WTC11 (cell line): ENCODE results near the gene NFILZ. TPM values are rescaled to one million over a fixed set of nuclear protein-coding genes. Genes with fewer than 3 reads are reported as not detected.

Source experiments
- ATAC-seq: fragments of 200-7000 bp; cut with Tn5 transposase; 2 replicates; pipeline ENCODE4 v1.10.0; 2021; ENCODE audit warnings: mild to moderate bottlenecking, moderate library complexity
- CTCF ChIA-PET: fragments of 300-600 bp; sonication (Branson Sonifier 250); formaldehyde crosslinking; loops from one replicate; lab custom pipeline; 2021; ENCODE audit warnings: antibody characterized with exemption; lab: Charles Lee
- POLR2A ChIA-PET: fragments of 350-600 bp; sonication (Branson Sonifier 250); formaldehyde crosslinking; loops from one replicate; lab custom pipeline; 2021; ENCODE audit warnings: antibody characterized with exemption; lab: Charles Lee
- DNase-seq: peaks from one replicate; pipeline ENCODE4 v3.0.0; 2021; ENCODE audit warnings: low spot score
- H3K27ac Mint-ChIP-seq: 2 replicates; pipeline ENCODE4 v1.8.0; 2021; ENCODE audit warnings: mixed read lengths
- H3K27me3 Mint-ChIP-seq: 2 replicates; pipeline ENCODE4 v1.8.0; 2021; ENCODE audit warnings: low read depth, mild to moderate bottlenecking, moderate library complexity, mixed read lengths
- H3K36me3 Mint-ChIP-seq: 2 replicates; pipeline ENCODE4 v1.8.0; 2021; ENCODE audit warnings: mixed read lengths
- H3K4me1 Mint-ChIP-seq: 2 replicates; pipeline ENCODE4 v1.8.0; 2022; ENCODE audit warnings: mixed read lengths
- H3K4me3 Mint-ChIP-seq: 2 replicates; pipeline ENCODE4 v1.8.0; 2021; ENCODE audit warnings: mild to moderate bottlenecking, moderate library complexity, mixed read lengths
- H3K9me3 Mint-ChIP-seq: 2 replicates; pipeline ENCODE4 v1.8.0; 2021; ENCODE audit warnings: mixed read lengths
- CTCF ChIP-seq: fragments of 200-600 bp; IDR thresholded peaks from 2 replicates; pipeline ENCODE4 v1.8.0; 2022; ENCODE audit warnings: antibody characterized with exemption
- E2F5 ChIP-seq: sonication (generic); formaldehyde crosslinking; IDR thresholded peaks from 2 replicates; pipeline ENCODE4 v1.8.1; 2022; ENCODE audit warnings: mild to moderate bottlenecking, moderate library complexity, missing genetic modification reagents
- EMX1 ChIP-seq: fragments of 250-450 bp; sonication (Bioruptor Pico); IDR thresholded peaks from 2 replicates; pipeline ENCODE4 v1.8.0; 2021; ENCODE audit warnings: mild to moderate bottlenecking
- ESRRA ChIP-seq: sonication (generic); formaldehyde crosslinking; IDR thresholded peaks from 2 replicates; pipeline ENCODE4 v1.8.1; 2022; ENCODE audit warnings: mild to moderate bottlenecking, missing genetic modification reagents, borderline replicate concordance
- FOXJ3 ChIP-seq: sonication (generic); formaldehyde crosslinking; IDR thresholded peaks from 2 replicates; pipeline ENCODE4 v1.9.0; 2021; ENCODE audit warnings: missing genetic modification reagents, mild to moderate bottlenecking, borderline replicate concordance
- FOXK1 ChIP-seq: sonication (generic); formaldehyde crosslinking; IDR thresholded peaks from 2 replicates; pipeline ENCODE4 v1.8.0; 2022; ENCODE audit warnings: mild to moderate bottlenecking, moderate library complexity, missing genetic modification reagents
- GABPB1 ChIP-seq: sonication (generic); formaldehyde crosslinking; IDR thresholded peaks from 2 replicates; pipeline ENCODE4 v1.8.1; 2023; ENCODE audit warnings: mild to moderate bottlenecking, missing genetic modification reagents
- GTF2I ChIP-seq: fragments of 250-450 bp; sonication (Bioruptor Pico); conservative IDR thresholded peaks from 2 replicates; pipeline ENCODE4 v1.4.0; 2021; ENCODE audit warnings: mild to moderate bottlenecking
- HMGA2 ChIP-seq: fragments of 250-450 bp; sonication (Bioruptor Pico); IDR thresholded peaks from 2 replicates; pipeline ENCODE4 v1.4.0; 2021; ENCODE audit warnings: mild to moderate bottlenecking, moderate library complexity
- IRF2 ChIP-seq: sonication (generic); formaldehyde crosslinking; IDR thresholded peaks from 2 replicates; pipeline ENCODE4 v1.8.0; 2022; ENCODE audit warnings: low read depth, missing genetic modification reagents, borderline replicate concordance
- PRDM15 ChIP-seq: sonication (generic); formaldehyde crosslinking; IDR thresholded peaks from 2 replicates; pipeline ENCODE4 v1.8.0; 2022; ENCODE audit warnings: missing genetic modification reagents
- USF1 ChIP-seq: sonication (generic); formaldehyde crosslinking; IDR thresholded peaks from 2 replicates; pipeline ENCODE4 v1.8.0; 2022; ENCODE audit warnings: mild to moderate bottlenecking, missing genetic modification reagents
- ZBTB21 ChIP-seq: sonication (generic); formaldehyde crosslinking; IDR thresholded peaks from 2 replicates; pipeline ENCODE4 v1.8.1; 2023; ENCODE audit warnings: mild to moderate bottlenecking, missing genetic modification reagents, borderline replicate concordance
- total RNA-seq: library from RNA; stranded (reverse); gene quantifications from 3 replicates; pipeline ENCODE4 v1.2.3, GENCODE V29; 2021
- TF ChIP-seq, protein P1 (sequence below): fragments of 250-450 bp; sonication (Bioruptor Pico); IDR thresholded peaks from 2 replicates; pipeline ENCODE4 v1.9.0; 2021; ENCODE audit warnings: mild to moderate bottlenecking, borderline replicate concordance
- TF ChIP-seq, protein P2 (sequence below): sonication (generic); formaldehyde crosslinking; IDR thresholded peaks from 2 replicates; pipeline ENCODE4 v1.8.1; 2023; ENCODE audit warnings: mild to moderate bottlenecking, missing genetic modification reagents, borderline replicate concordance

NFILZ gene
- total RNA-seq, 1 experiment from 2014 or later: not detected

DNA sequence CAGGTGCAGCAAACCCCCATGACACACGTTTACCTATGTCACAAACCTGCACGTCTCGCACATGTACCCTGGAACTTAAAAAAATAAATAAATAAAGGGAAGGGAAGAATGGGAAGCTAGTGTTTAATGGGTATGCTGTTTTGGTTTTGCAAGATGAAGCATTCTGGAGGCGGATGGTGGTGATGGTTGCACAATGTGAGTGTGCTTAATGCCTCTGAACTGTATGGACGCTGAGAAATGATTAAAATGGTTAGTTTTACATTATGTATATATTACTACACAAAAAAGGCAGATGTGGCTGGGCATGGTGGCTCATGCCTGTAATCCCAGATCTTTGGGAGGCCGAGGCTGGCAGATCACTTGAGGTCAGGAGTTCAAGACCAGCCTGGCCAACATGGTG, 17.8 kb downstream of the NFILZ start (continued):
- TF ChIP-seq, protein P1, sequence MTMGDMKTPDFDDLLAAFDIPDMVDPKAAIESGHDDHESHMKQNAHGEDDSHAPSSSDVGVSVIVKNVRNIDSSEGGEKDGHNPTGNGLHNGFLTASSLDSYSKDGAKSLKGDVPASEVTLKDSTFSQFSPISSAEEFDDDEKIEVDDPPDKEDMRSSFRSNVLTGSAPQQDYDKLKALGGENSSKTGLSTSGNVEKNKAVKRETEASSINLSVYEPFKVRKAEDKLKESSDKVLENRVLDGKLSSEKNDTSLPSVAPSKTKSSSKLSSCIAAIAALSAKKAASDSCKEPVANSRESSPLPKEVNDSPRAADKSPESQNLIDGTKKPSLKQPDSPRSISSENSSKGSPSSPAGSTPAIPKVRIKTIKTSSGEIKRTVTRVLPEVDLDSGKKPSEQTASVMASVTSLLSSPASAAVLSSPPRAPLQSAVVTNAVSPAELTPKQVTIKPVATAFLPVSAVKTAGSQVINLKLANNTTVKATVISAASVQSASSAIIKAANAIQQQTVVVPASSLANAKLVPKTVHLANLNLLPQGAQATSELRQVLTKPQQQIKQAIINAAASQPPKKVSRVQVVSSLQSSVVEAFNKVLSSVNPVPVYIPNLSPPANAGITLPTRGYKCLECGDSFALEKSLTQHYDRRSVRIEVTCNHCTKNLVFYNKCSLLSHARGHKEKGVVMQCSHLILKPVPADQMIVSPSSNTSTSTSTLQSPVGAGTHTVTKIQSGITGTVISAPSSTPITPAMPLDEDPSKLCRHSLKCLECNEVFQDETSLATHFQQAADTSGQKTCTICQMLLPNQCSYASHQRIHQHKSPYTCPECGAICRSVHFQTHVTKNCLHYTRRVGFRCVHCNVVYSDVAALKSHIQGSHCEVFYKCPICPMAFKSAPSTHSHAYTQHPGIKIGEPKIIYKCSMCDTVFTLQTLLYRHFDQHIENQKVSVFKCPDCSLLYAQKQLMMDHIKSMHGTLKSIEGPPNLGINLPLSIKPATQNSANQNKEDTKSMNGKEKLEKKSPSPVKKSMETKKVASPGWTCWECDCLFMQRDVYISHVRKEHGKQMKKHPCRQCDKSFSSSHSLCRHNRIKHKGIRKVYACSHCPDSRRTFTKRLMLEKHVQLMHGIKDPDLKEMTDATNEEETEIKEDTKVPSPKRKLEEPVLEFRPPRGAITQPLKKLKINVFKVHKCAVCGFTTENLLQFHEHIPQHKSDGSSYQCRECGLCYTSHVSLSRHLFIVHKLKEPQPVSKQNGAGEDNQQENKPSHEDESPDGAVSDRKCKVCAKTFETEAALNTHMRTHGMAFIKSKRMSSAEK (CRISPR knock-in tag): no peak
- TF ChIP-seq IRF2 (CRISPR knock-in tag): no peak
- TF ChIP-seq PRDM15: no peak
- TF ChIP-seq, protein P2, sequence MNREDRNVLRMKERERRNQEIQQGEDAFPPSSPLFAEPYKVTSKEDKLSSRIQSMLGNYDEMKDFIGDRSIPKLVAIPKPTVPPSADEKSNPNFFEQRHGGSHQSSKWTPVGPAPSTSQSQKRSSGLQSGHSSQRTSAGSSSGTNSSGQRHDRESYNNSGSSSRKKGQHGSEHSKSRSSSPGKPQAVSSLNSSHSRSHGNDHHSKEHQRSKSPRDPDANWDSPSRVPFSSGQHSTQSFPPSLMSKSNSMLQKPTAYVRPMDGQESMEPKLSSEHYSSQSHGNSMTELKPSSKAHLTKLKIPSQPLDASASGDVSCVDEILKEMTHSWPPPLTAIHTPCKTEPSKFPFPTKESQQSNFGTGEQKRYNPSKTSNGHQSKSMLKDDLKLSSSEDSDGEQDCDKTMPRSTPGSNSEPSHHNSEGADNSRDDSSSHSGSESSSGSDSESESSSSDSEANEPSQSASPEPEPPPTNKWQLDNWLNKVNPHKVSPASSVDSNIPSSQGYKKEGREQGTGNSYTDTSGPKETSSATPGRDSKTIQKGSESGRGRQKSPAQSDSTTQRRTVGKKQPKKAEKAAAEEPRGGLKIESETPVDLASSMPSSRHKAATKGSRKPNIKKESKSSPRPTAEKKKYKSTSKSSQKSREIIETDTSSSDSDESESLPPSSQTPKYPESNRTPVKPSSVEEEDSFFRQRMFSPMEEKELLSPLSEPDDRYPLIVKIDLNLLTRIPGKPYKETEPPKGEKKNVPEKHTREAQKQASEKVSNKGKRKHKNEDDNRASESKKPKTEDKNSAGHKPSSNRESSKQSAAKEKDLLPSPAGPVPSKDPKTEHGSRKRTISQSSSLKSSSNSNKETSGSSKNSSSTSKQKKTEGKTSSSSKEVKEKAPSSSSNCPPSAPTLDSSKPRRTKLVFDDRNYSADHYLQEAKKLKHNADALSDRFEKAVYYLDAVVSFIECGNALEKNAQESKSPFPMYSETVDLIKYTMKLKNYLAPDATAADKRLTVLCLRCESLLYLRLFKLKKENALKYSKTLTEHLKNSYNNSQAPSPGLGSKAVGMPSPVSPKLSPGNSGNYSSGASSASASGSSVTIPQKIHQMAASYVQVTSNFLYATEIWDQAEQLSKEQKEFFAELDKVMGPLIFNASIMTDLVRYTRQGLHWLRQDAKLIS (CRISPR knock-in tag): no peak

DNA sequence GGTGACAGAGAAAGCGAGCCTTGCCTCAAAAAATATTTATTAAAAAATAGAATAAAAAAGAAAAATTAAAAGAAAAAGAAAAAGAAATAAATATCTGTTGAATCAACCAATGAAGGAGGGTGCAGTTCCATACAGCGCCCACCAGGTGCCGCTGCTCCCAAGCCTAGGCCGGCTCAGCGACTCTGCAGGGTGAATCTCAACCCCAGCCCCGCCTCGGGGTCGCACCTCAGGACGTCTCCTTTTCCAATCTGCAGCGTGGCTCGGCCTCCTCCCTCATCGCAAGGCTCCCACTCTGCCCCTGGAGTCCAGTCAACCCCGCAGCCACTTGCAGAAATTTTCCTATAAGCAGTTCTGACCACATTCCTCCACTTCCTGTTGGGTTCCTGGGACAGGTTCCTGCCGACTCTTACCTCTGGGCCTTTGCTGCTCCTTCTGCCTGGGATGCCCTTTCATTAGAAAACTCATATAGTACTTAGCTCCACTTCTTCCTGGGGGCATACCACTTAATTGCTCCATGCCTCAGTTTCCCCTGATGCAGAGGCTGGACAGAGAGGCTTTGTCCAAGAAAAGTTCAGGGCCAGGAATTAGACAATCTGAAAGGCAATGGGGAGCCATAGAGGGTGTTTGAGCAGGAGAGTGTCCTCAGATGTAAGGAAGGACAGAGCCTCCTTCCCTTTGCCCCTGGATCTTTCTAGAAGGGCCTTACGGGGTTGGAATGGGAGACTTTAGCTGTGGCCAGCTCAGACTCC, 24.3 kb downstream of the NFILZ start:
- no peaks in the 10 kb centered on the region for H3K36me3 Mint-ChIP-seq
- POLR2A ChIA-PET: no interaction called here
- TF ChIP-seq IRF2 (CRISPR knock-in tag) (no peak), ZBTB21 (CRISPR knock-in tag) (no peak), CTCF (peak; percentile 100), FOXJ3 (no peak), GTF2I (0 out of 2 replicates have a peak, but pooled peaks have one; percentile 62), ESRRA (no peak), GABPB1 (CRISPR knock-in tag) (no peak), FOXK1 (CRISPR knock-in tag) (no peak), HMGA2 (CRISPR knock-in tag) (peak; percentile 94), EMX1 (CRISPR knock-in tag) (no peak), USF1 (CRISPR knock-in tag) (no peak), E2F5 (CRISPR knock-in tag) (no peak)

More for the DNA sequence above, 24.3 kb downstream of the NFILZ start:
- Mint-ChIP-seq H3K27me3 (peaks cover 4% of the 10 kb centered on the region; the same call in 1 of the 2 replicates), H3K4me1 (no peaks in the 10 kb centered on the region), H3K9me3 (no peaks in the 10 kb centered on the region), H3K27ac (no peak overlapping the region), H3K4me3 (peak overlapping the region; percentile 37; the same call in 1 of the 2 replicates)
- CTCF ChIA-PET: interaction anchor here (0.7 to 3.9 kb wide), 21 partner anchors 9 to 398 kb away, joined by 3 to 21 read pairs (median 5); partner anchors contain the start of genes ACTL9 and NFILZ
- DNase-seq: peak; percentile 78
- peak; percentile 87 for ATAC-seq
